BJ (cell line): ENCODE data around the gene ST7L. TPM values are rescaled to one million over a fixed set of nuclear protein-coding genes. Genes with fewer than 3 reads are reported as not detected.
A peak's percentile ranks its signal among the peaks of the same experiment; 100 is the strongest.

Source experiments
- CTCF ChIA-PET: fragments of 350-600 bp; formaldehyde crosslinking; extraction: SDS; loops from one replicate; lab custom pipeline; 2021; ENCODE audit warnings: antibody characterized with exemption, inconsistent platforms; lab: Yijun Ruan, JAX
- POLR2A ChIA-PET: fragments of 300-600 bp; sonication (Branson Sonifier 250); formaldehyde crosslinking; extraction: SDS; loops from one replicate; lab custom pipeline; 2021; ENCODE audit warnings: antibody characterized with exemption; lab: Charles Lee
- DNase-seq: peaks from one replicate; pipeline ENCODE4 v3.0.0-alpha.2; 2011; ENCODE audit warnings: low read depth
- H3K27me3 ChIP-seq: 2 replicates; pipeline ENCODE4 v1.6.0; 2011; ENCODE audit warnings: low read length; ENCODE audit not compliant: control insufficient read depth, insufficient read depth
- H3K36me3 ChIP-seq: 2 replicates; pipeline ENCODE4 v1.5.1; 2011; ENCODE audit warnings: low read length; ENCODE audit not compliant: control insufficient read depth, insufficient read depth
- H3K4me3 ChIP-seq: 2 replicates; pipeline ENCODE4 v1.5.1; 2011; ENCODE audit warnings: low read depth, mild to moderate bottlenecking, control low read depth, low read length
- CTCF ChIP-seq: IDR thresholded peaks from 2 replicates; pipeline ENCODE4 v1.5.1; 2011; ENCODE audit warnings: low read depth, mild to moderate bottlenecking, control low read depth, inconsistent platforms, low read length, moderate library complexity; ENCODE audit not compliant: insufficient read depth
- polyA plus RNA-seq: library from polyadenylated mRNA; depleted of rRNA; stranded (reverse); fragments of >200 nt; gene quantifications from 2 replicates; pipeline ENCODE4 v1.2.3, GENCODE V29; 2011

The ST7L gene
- polyA plus RNA-seq, 1 experiment = 7.2 TPM

- no peaks in the 10 kb centered on the region for H3K36me3 ChIP-seq
- no peaks in the 10 kb centered on the region for H3K27me3 ChIP-seq
- no peak overlapping the region for H3K4me3 ChIP-seq
- CTCF ChIA-PET = interaction anchor here (1.0 to 2.5 kb wide), 5 partner anchors 9 to 174 kb away, joined by 3 to 7 read pairs (median 4); no protein-coding TSS in a partner anchor
- peak; percentile 89 for DNase-seq
- TF ChIP-seq CTCF = no peak
- POLR2A ChIA-PET = interaction anchor here (0.7 to 1.0 kb wide), 3 partner anchors 20 to 134 kb away, joined by 3 to 9 read pairs (median 4); no protein-coding TSS in a partner anchor
These were observed 74.8 kb downstream of the ST7L start for GRCh38 chr1:112544011-112544688.

- H3K4me3 ChIP-seq = no peak overlapping the region
- TF ChIP-seq CTCF = no peak
- no peaks in the 10 kb centered on the region for H3K36me3 ChIP-seq
- ChIA-PET CTCF (interaction anchor here (0.9 to 1.9 kb wide), 6 partner anchors 8 to 262 kb away, joined by 3 to 5 read pairs (median 3); no protein-coding TSS in a partner anchor), POLR2A (interaction anchor here (0.7 kb wide), 1 partner anchor 37 kb away, joined by 3 read pairs; no protein-coding TSS in a partner anchor)
- H3K27me3 ChIP-seq = no peaks in the 10 kb centered on the region
- DNase-seq = no peak
These were observed 76.6 kb downstream of the ST7L start for GRCh38 chr1:112542206-112542973.

GRCh38 chr1:112541299-112541698 lies 77.6 kb downstream of the ST7L start:
- Histone ChIP-seq H3K27me3 (no peaks in the 10 kb centered on the region), H3K36me3 (no peaks in the 10 kb centered on the region), H3K4me3 (no peak overlapping the region)
- ChIA-PET CTCF (interaction anchor here (0.9 kb wide), 2 partner anchors 39 to 263 kb away, joined by 3 read pairs; no protein-coding TSS in a partner anchor), POLR2A (no interaction called here)
- TF ChIP-seq CTCF = no peak
- DNase-seq = no peak

GRCh38 chr1:112540226-112540794 lies 78.6 kb downstream of the ST7L start:
- no peaks in the 10 kb centered on the region for H3K36me3 ChIP-seq
- POLR2A ChIA-PET = no interaction called here

More at GRCh38 chr1:112540226-112540794, 78.6 kb downstream of the ST7L start:
- no peak for TF ChIP-seq CTCF
- Histone ChIP-seq H3K27me3 (no peaks in the 10 kb centered on the region), H3K4me3 (no peak overlapping the region)
- no peak for DNase-seq
- CTCF ChIA-PET = interaction anchor here (0.9 to 1.1 kb wide), 2 partner anchors 10 to 150 kb away, joined by 3 to 4 read pairs; no protein-coding TSS in a partner anchor
